HS-5 (cell line): ENCODE data around the gene TRAPPC1.
A peak's percentile ranks its signal among the peaks of the same experiment; 100 is the strongest.
"Not testable (repeated sequence)": the region's sequence is repeated elsewhere in the genome, so short reads cannot be mapped to it uniquely, and the experiment has no call there.

Experiments used
- DNase-seq: peaks from one replicate; pipeline ENCODE4 v3.0.0-alpha.2; 2012; ENCODE audit warnings: low read depth

The TRAPPC1 gene, protein sequence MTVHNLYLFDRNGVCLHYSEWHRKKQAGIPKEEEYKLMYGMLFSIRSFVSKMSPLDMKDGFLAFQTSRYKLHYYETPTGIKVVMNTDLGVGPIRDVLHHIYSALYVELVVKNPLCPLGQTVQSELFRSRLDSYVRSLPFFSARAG

DNA sequence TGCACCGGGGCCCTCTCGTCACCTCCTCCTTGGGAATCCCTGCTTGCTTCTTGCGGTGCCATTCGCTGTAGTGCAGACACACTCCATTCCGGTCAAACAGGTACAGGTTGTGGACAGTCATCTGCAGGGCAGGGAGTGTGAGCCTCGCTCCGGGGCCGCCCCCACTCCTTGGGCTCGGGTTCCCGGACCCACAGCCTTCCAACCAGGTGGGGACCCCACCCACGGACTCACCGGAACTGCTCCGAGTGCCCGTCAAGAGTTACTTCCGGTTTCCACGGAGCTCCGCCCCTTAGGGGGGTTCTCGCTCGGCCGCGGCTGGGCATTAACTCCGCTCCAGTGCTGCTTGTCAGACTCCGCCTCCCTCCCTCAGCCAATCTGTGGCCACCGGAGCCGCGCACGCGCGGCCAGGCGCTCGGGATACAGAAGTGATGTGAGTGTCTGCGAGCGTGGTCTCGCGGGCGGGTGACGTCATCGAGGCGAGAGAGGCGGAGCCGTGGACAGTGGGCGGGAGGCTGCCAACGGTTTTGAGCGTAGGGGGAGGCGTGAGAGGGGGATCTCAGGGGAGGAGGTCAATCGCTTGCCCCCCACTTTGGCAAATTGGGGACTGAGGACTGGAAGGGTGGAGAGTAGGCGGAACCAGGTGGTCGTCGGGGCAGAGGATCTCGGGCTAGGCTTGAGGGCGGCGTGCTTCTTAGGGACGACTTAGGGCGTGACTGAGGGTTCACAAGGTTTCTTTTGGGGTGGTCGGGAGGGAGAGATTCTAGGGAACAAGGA is at the start of gene TRAPPC1, which contains the start of gene CNTROB:
Gene TRAPPC1 (minus strand): TSS at position 238 of the 774 bp plus-strand sequence. CDS start 117 bp downstream, at position 121.
Gene CNTROB (plus strand): TSS at position 498 of the 774 bp plus-strand sequence. CDS start 874 bp downstream, outside the sequence.
- peak; percentile 97 for DNase-seq

GRCh38 chr17:7977805-7978204 is 46.1 kb upstream of the TRAPPC1 start:
- no peak for DNase-seq

DNA sequence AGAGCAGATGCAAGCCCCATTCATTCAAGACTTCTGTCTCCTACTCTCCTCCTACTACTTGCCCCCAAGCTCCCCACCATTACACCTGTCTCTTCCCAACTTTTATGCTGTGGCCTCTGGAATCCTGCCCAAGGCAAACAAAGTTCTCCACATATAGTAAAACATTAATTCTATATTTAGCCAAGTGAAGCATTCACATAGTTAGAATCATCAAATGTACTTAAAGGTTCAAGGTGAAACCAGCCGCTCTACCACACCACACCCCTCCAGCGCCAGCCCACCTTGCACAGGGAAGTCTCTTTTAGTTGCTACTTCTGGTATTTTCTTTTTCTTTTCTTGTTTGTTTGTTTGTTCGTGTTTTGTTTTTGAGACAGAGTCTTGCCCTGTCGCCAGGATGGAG is 45.3 kb upstream of the TRAPPC1 start:
- no peak for DNase-seq

- DNase-seq: no peak
Measured at GRCh38 chr17:7974638-7975131, 42.9 kb upstream of the TRAPPC1 start.

DNA sequence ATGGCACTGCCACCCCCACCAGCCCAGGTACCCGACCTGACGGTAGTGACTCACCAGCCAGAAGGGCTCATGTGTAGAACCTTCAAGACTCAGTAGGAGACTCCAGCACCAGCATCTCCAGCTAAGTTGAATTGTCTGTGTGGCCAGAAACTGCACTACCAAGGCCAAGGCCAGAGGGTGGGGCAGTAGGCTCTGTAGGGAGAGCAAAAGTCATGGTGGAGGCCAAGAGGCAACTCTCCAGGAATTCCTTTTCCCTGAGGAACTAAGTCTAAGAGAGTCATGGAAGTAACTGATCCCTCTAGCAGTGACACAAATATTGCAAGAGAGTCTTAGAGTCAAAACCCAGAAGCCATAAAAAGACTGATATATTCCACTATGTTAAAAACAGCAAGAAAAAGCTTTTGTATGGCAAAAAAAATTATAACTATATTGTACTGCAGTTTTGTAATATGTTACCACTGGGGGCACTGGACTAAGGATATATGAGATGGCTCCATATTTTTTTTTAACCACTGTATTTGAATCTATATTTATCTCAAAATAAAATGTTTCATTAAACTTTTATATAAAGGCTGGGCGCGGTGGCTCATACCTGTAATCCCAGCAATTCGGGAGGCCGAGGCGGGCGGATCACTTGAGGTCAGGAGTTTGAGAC is 40.5 kb upstream of the TRAPPC1 start:
- DNase-seq: no peak

GRCh38 chr17:7971651-7972050 is 39.9 kb upstream of the TRAPPC1 start:
- DNase-seq: no peak

DNA sequence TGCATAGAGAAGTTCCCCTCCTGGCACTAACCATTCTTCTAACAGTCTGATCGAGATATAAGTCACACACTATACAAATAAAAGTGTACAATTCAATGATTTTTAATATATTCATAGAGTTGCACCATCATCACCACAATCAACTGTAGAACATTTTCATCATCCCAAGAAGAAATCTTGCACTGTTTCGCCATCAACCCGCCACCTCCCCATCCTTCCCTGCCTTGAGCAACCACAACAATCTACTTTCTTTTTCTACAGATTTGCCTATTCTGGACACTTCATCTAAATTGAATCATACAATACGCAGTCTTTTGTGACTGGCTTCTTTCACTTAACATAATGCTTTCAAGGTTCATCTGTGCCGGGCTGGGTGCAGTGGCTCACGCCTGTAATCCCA is 37.7 kb upstream of the TRAPPC1 start:
- no peak for DNase-seq

- no peak for DNase-seq
Measured at GRCh38 chr17:7967751-7968150, 36.0 kb upstream of the TRAPPC1 start.

DNA sequence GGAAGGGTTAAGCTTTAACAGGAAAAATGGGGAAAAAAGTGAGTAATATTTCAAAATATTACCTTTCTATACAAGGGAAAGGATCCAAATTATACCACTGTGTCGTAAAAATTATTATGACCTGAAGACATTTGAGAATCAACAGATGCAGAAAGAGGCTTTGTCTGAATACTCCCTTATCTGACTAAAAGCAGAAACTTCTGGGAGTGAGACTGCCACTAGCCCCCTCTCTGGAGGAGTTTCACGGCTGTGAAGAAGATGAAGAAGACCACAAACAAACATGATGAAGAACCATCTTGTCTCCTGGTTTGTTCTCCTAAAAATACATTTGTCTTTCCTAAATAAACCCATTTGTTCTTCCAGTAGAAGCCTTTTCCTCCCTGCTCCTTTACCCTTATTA is 29.7 kb upstream of the TRAPPC1 start:
- DNase-seq: no peak

- DNase-seq: no peak
Measured at GRCh38 chr17:7959503-7960253, 27.9 kb upstream of the TRAPPC1 start.

- no peak for DNase-seq
Measured at GRCh38 chr17:7956228-7956965, 24.7 kb upstream of the TRAPPC1 start.

GRCh38 chr17:7955414-7956227 is 23.9 kb upstream of the TRAPPC1 start:
- DNase-seq: no peak

- not testable (repeated sequence) for DNase-seq
Measured at GRCh38 chr17:7953266-7953665, 21.5 kb upstream of the TRAPPC1 start.

- no peak for DNase-seq
Measured at GRCh38 chr17:7951143-7951792, 19.5 kb upstream of the TRAPPC1 start.

- DNase-seq: no peak
Measured at GRCh38 chr17:7950578-7950977, 18.8 kb upstream of the TRAPPC1 start.

DNA sequence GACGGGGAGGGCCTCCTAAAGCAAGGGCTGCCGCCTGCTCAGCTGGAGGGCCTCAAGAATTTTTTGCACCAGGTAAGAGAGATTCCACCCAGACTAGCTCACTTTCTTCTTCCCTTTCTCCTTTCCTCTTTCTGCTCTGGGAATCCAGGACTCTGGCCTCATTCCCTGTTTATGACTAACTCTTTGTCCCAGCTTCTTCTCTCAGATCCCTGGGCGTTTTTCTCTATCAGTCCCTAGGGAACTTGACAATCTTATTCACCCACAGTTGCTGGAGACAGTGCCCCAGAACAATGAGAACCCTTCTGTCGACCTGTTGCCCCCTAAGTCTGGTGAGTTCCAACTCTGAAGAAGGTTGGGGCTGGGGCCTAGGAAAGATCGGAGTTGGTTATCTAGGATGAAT is 15.9 kb upstream of the TRAPPC1 start:
- DNase-seq: no peak

GRCh38 chr17:7946441-7946840 is 14.7 kb upstream of the TRAPPC1 start:
- DNase-seq: no peak

DNA sequence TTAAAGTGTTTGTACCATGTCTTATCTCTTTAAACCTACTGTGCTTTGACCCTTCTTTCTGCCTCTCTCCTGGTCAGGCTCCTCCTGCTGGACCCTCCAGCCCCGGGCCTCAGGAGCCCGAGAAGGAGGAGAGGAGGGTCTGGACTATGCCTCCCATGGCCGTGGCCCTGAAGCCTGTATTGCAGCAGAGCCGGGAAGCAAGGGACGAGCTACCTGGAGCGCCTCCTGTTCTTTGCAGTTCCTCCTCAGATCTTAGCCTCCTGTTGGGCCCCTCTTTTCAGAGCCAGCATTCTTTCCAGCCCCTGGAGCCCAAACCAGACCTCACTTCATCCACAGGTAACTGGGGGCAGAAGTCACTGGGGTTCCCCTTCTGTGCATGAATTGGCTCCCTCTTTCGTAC is 13.9 kb upstream of the TRAPPC1 start:
- no peak for DNase-seq

- no peak for DNase-seq
Measured at GRCh38 chr17:7944326-7944725, 12.6 kb upstream of the TRAPPC1 start.

DNA sequence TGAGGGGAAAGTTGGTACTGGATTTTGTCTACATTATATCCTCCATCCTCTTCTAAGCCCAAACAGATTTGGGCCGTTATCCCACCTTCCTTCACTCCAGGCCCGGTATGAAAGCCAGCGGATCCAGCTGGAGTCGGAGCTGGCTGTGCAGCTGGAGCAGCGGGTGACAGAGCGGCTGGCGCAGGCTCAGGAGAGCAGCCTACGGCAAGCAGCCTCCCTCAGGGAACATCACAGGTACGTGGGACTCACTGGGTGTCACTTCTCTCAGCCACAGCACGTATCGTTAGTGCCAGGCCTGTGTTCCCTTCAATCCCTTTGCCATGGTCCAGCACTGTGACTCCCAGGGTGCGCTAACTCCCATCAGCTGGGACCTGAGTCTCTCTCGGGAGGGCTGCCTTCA is 11.5 kb upstream of the TRAPPC1 start:
- DNase-seq: no peak
